Islet of Langerhans (tissue), 1 donor: ENCODE data around the gene PTPN21.

Experiments used
- FAIRE-seq: peaks from one replicate; lab custom pipeline; 2011; peaks lifted over from hg19 to GRCh38; lab: Jason Lieb, UNC

The PTPN21 gene

DNA sequence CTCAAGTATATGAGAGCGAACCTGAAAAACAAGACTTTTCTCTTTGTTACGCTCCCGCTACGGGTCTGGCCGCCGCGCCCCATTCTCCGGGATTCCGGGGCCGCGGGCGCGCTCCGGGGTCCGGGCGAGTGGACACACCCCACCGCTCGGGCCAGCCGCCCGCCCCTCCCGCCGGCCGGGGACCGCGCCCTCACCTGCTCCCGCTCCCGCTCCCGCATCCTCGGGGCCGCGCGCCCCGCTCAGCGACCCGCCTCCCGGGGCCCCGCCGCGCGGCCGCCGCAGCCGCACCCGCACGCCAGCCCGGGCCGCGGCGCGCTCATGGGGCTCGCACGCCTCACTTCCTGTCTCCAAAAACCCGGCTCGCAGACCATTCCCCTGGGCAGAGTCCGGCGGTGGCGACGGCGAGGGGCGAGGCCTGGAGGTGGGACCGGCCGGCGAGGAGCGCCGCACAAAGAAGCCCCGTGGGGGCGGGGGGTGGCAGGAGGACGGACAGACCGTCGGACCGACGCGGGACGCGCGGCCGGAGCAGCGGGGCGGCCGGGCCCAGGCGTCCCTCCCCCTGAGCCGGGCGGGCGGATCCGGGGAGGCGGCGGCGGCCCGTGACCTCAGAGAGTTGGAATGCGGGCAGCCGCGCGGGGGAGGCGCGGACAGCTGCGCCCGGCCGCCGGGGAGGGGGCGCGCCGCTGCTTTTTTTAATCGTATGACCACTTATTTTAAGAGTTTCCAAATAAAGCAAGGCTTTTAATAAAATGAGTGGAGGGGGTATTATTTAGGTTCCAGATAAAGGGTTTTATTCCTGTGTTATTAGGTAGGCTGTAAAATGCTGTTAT lies at the start of gene PTPN21:
Gene PTPN21, minus strand, starts transcription at position 551 of the 830 bp plus-strand sequence. CDS start 4,590 bp downstream, outside the sequence.
- FAIRE-seq, result no peak

GRCh38 chr14:88604212-88604611 lies 49.4 kb upstream of the PTPN21 start:
- FAIRE-seq, result no peak

GRCh38 chr14:88599761-88600439 lies 45.1 kb upstream of the PTPN21 start:
- FAIRE-seq, result no peak

GRCh38 chr14:88599326-88599725 lies 44.5 kb upstream of the PTPN21 start:
- no peak for FAIRE-seq

GRCh38 chr14:88598097-88598675 lies 43.4 kb upstream of the PTPN21 start:
- FAIRE-seq, result no peak

GRCh38 chr14:88597601-88598000 lies 42.8 kb upstream of the PTPN21 start:
- FAIRE-seq, result no peak

DNA sequence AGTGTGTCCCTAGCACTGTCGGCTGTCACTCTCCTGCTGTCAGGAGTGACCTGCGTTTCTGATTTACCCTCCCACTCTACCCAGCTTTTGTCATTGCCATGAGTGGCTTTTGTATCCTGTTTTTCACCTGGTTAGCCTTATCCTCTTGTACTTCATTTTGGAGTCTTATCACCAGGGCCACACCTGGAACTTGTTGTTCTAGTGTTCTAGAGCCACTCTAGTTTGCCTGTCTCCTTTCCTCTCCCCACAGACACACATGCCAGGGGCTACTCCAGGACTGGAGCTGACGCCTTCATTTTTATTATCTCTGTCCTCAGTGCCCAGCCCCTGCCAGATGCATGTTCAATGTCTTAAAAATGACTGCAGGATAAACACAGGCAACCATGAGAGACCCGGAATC lies 42.2 kb upstream of the PTPN21 start:
- no peak for FAIRE-seq

DNA sequence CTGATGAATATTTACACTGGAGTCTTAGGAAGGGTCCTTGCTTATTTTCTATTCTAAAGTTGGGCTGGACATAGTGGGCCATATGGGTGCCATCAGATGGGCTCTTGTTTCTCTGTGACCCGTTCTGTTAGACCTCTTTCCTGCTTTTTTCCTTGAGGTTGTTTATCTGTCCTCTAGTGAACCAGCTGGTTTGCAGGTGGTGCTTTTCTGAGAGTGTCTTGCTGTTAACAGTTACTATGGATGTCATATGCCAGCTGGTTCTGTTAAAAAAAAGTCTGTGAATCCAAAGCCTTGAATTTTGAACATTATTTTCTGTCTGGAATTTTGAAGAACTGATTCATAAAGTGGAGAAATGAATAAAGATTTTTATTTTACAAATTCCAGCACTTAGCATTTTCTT lies 37.2 kb upstream of the PTPN21 start:
- FAIRE-seq, result peak; percentile 93

DNA sequence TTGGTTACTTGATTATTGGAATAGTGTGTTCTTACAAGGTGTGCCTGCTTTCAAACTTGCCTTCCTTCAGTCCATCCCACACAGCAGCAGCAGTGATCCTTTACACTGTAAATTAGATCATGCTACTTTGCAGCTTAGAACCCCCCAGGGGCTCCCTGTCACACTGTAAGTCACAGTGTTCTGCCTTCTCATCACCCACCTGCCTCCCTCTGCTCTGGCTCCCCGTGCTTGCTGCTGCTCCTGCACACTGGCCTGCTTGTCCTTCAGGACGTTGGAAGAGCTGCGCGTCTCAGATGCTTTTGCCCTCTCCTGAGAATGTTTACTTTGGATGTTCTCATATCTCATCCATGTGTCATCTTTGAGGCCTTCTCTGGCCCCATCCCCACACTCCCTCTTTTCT lies 35.4 kb upstream of the PTPN21 start:
- FAIRE-seq, result no peak

DNA sequence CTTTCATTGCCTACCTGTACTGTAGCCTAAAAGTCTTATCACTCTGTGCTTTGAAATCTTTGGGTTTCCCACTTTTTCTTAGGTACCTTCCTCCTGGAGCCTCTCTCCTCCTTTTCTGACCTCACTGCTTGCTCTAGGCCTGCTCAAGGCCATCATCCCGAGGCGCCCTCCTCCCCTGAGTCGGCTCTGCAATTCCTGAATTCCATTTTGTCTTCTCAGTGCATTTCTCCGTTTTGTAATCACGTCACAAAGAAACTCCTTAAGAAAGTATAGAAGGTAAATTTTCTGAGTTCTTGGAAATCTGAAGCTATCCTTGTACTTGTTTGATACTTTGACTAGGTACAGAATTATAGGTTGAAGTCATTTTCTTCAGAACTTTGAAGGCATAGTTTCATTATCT lies 33.3 kb upstream of the PTPN21 start:
- no peak for FAIRE-seq

DNA sequence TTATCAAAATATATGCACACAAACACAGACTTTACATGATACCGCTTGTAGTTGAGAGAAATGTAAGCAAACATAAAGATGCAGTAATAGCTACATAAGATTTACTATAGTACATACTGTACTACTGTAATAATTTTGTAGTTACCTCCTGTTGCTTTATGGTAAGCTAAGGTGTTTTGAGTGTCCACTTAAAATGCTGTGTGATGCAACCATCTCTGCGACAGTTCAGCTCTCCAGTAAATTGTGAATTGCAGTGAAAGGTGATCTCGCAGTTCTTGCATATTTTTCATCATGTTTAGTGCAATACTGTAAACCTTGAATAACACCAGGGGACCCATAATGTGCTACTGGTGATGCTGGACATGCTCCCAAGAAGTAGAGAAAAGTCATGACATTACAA lies 29.6 kb upstream of the PTPN21 start:
- no peak for FAIRE-seq

DNA sequence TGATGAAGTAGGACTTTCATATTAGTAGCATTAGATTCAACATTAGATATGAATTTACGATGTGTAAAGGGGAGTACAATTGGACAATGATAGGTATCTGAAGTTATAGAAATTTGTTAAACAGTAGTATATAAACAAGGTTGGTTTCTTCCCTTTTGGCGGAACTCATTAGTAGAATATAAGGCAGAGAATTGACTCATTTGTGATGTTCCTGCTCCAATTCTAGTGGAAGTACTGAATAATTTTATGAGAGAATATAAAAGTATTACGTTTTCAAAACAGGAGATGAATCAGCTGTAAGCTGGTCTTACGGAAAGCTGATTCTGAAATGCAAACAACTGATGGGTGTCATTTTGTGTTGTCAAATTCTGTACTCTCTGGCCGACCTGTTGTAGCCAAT lies 21.4 kb upstream of the PTPN21 start:
- no peak for FAIRE-seq

DNA sequence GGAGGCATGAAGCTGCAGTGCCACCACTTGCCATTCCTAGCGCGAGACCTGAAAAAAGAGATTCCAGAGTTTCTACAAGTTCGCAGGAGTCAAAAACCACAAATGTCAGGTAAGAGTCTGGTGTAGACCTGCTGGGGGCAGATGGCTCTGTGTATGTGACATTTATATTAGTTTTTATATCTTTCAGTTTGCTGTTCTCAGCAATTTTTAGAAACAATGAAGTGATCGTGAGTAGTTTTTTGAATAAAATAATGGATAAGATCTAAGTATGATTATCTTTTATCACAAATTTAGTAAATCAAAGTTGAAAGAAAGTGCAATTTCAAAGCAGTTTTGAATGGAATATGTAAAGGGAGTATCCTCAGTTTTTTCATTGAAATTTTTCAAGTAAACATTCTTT lies 17.3 kb upstream of the PTPN21 start:
- FAIRE-seq, result no peak

- FAIRE-seq, result no peak
Observed at GRCh38 chr14:88568196-88568595, 13.4 kb upstream of the PTPN21 start.

GRCh38 chr14:88565427-88565826 lies 10.6 kb upstream of the PTPN21 start:
- no peak for FAIRE-seq

GRCh38 chr14:88563845-88564244 lies 9.0 kb upstream of the PTPN21 start:
- no peak for FAIRE-seq

- no peak for FAIRE-seq
Observed at GRCh38 chr14:88562831-88563686, 8.3 kb upstream of the PTPN21 start, which contains the start of gene ZC3H14. TSS of gene ZC3H14 (plus strand) at chr14:88563037. CDS start at chr14:88563134, 97 bp downstream.

- no peak for FAIRE-seq
Observed at GRCh38 chr14:88562532-88562830, 7.7 kb upstream of the PTPN21 start.

- no peak for FAIRE-seq
Observed at GRCh38 chr14:88559852-88560251, 5.0 kb upstream of the PTPN21 start.

GRCh38 chr14:88556581-88556980 lies 1.8 kb upstream of the PTPN21 start:
- no peak for FAIRE-seq

- FAIRE-seq, result no peak
Observed at GRCh38 chr14:88553886-88554456, 836 bp downstream of the PTPN21 start.

DNA sequence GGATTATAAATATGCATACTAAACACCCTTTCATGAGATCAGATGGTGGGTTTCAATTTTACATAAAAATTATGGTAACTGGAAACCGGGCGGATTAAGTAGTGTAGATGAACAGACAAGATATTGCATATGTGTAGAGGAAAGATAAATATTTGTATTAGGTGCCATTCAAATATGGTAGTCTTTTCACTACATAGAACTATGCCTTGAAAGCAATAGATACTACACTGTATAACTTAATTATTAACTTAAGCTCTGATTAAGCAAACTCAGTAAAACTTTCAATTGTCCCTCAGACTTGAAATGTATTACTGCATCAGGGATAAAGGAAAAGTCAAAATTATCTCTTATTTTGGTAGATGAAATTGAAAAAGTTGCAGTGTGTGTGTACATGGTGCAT lies 1.9 kb downstream of the PTPN21 start:
- FAIRE-seq, result no peak
